Activated CD8-positive, alpha-beta memory T cell treated with anti-CD3 and anti-CD28 coated beads for 36 hours (primary cell): Measurements from ENCODE around the gene CACNA2D1. TPM values are rescaled to one million over a fixed set of nuclear protein-coding genes. Genes with fewer than 3 reads are reported as not detected.
"Not testable (repeated sequence)": the region's sequence is repeated elsewhere in the genome, so short reads cannot be mapped to it uniquely, and the experiment has no call there.

Experiments
- CTCF ChIA-PET: fragments of 350-600 bp; sonication (Branson Sonifier 250); formaldehyde crosslinking; loops from one replicate; lab custom pipeline; 2021; ENCODE audit warnings: antibody characterized with exemption; lab: Charles Lee
- POLR2A ChIA-PET: fragments of 350-600 bp; sonication (Branson Sonifier 250); formaldehyde crosslinking; loops from one replicate; lab custom pipeline; 2021; ENCODE audit warnings: antibody characterized with exemption; lab: Charles Lee
- total RNA-seq, 2 experiments: library from RNA; stranded (reverse); gene quantifications; one replicate each; pipeline ENCODE4 v1.2.3, GENCODE V29; 2021

Gene CACNA2D1
- total RNA-seq, 2 experiments from 2014 or later: not detected

DNA sequence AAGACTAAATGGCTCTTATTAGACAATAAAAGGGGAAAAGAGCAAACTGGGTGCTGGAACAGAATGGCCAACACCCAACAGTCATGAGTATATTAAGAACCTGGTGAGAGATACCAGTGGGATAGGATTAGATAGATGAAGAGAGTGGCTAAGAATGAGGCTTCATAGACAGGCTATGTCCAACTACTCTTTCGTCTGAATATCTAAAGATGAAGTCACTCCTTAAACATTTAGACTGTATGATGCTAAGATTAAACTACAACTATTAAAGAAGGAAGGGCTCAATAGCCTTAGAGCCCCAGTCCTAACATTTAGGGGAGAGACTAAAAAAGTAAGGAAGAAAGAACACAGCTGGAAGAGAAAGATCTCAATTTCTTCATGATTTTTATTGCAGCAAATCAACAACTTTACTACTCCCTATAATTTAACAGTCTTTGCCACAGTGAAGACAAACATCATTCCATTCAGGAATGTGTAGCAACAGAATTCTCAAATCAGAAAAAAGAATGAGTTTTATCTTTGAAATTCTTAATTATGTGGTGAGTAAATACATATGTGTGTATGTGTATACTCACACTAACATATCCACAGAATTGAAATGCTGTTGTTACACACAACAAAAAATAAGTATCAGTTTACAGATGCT is 45.6 kb downstream of the CACNA2D1 start:
- ChIA-PET POLR2A (no interaction called here), CTCF (no interaction called here)

- ChIA-PET CTCF (no interaction called here), POLR2A (no interaction called here)
Observed at GRCh38 chr7:82396343-82396742, 47.2 kb downstream of the CACNA2D1 start.

- POLR2A ChIA-PET: no interaction called here
Observed at GRCh38 chr7:82395147-82395546, 48.4 kb downstream of the CACNA2D1 start.

GRCh38 chr7:82393840-82394220 is 49.7 kb downstream of the CACNA2D1 start:
- POLR2A ChIA-PET: no interaction called here

More at GRCh38 chr7:82395147-82395546, 48.4 kb downstream of the CACNA2D1 start:
- CTCF ChIA-PET: no interaction called here

GRCh38 chr7:82393076-82393839 is 50.3 kb downstream of the CACNA2D1 start:
- CTCF ChIA-PET: no interaction called here
- POLR2A ChIA-PET: no interaction called here

More at GRCh38 chr7:82393840-82394220, 49.7 kb downstream of the CACNA2D1 start:
- CTCF ChIA-PET: no interaction called here

GRCh38 chr7:82390936-82391335 is 52.6 kb downstream of the CACNA2D1 start:
- ChIA-PET CTCF (no interaction called here), POLR2A (no interaction called here)

DNA sequence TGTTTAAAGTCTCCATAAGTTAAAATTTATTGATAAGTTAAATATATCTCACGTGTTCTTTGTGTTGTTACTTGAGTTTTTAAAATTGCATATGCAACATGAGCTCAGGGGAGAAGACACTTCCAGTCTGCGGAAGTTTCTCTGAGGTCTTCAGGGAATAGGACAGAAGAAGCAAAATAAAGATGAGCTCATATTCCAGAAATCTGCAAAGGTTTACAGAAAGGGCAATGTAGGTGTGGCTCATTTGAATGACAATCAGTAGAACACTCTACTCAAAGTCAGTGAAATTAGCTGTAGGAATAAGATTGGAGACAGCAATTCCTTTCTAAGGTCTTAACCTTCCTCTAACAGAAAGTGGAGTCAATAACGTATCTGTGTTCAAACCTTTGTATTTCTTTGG is 53.7 kb downstream of the CACNA2D1 start:
- POLR2A ChIA-PET: no interaction called here
- CTCF ChIA-PET: no interaction called here

DNA sequence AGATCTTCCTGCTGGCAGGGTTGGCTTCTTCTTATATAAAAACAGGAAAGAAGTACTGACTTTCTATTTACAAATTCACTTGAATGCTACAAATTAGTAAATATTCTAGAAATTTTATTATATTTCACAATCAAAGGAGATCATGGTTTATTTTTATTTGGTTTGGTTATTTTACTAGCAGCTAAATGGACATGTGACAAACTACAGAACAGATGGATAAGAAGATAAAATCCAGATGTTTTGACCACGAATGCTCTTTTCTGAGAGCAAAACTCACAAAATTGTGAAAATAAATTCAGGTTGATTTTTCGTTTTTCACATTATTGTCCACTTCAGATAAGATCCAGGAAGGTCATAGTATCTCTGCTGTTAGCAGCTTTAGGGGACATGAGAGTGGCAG is 55.4 kb downstream of the CACNA2D1 start:
- POLR2A ChIA-PET: no interaction called here
- CTCF ChIA-PET: interaction anchor here (0.6 kb wide), 1 partner anchor 277 kb away, joined by 5 read pairs; no protein-coding TSS in a partner anchor

DNA sequence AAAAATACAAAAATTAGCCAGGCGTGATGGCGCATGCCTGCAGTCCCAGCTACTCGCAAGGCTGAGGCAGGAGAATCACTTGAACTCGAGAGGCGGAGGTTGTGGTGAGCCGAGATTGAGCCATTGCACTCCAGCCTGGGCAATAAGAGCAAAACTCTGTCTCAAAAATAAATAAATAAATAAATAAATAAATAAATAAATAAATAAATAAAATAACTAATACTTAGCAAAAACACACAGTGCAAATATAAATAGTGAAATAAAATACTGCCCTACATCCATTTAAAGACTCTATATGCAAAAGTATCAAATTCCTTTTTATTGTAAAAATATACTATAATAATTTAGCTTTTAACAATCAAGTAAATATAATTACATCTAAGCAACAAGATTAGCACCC is 57.0 kb downstream of the CACNA2D1 start:
- POLR2A ChIA-PET, CTCF ChIA-PET: not testable (repeated sequence)

DNA sequence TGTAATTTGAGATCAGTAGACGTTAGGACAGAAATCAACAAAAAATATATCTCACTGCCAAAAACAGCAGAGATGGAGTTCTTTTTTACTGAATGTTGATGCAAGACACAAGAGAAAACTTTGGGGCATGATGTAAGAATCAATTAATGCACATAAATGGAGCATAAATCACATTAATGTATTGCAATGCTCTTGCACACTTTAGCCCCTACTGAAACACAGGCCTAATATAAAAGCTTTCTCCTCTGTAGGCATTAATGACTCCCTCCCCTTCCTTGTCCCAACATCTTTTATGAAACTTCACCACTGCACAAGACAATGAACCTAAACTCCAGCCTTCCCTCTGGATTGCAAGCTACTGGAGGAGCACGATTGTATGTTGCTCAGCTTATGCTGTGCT is 58.8 kb downstream of the CACNA2D1 start:
- POLR2A ChIA-PET: no interaction called here
- CTCF ChIA-PET: no interaction called here

- CTCF ChIA-PET: no interaction called here
- POLR2A ChIA-PET: no interaction called here
Observed at GRCh38 chr7:82384051-82384464, 59.5 kb downstream of the CACNA2D1 start.

- ChIA-PET CTCF (no interaction called here), POLR2A (no interaction called here)
Observed at GRCh38 chr7:82382276-82382675, 61.3 kb downstream of the CACNA2D1 start.

DNA sequence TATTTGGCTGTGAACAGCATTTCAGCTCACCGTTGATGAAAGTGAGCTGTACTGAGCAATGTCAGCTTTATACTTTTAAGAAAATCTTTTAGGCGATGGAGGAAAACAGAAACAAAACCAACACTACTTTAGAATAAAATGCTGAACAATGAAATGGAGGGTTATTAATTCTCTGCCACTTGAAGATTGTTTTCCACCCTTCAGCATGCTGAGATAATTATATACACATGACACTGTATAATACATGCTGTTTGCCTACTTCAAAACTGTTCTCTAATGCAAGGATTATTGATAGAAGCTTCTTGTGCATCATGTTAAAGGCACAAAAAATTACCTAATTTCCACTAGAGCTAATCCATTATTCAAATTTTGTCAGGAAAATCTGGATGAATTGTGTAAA is 66.8 kb downstream of the CACNA2D1 start:
- POLR2A ChIA-PET: no interaction called here

GRCh38 chr7:82375713-82376112 is 67.9 kb downstream of the CACNA2D1 start:
- CTCF ChIA-PET: no interaction called here
- POLR2A ChIA-PET: no interaction called here

More for the DNA sequence above, 66.8 kb downstream of the CACNA2D1 start:
- CTCF ChIA-PET: no interaction called here

GRCh38 chr7:82375129-82375528 is 68.4 kb downstream of the CACNA2D1 start:
- POLR2A ChIA-PET: no interaction called here
- CTCF ChIA-PET: no interaction called here

- POLR2A ChIA-PET: no interaction called here
- CTCF ChIA-PET: no interaction called here
Observed at GRCh38 chr7:82373926-82374635, 69.5 kb downstream of the CACNA2D1 start.

DNA sequence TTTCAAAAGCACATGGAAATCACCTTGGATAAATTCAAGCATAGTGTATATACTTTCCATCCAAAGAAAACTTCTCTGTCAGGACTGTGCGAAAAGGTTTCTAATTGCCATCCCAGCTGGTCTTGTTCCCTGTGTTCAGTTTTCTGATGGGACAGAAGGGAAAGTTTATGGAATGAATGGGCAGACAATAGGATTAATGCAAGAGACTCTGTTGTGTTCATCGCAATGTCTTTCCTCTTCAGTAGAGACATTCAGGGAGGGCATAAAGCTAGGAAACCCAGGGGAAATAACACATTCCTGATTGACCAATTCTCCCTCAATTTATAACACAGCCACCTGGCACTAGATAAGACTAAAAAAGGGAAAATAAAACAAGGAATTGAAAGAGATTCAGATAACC is 78.9 kb downstream of the CACNA2D1 start:
- POLR2A ChIA-PET: no interaction called here

GRCh38 chr7:82364048-82364447 is 79.5 kb downstream of the CACNA2D1 start:
- CTCF ChIA-PET: no interaction called here
- POLR2A ChIA-PET: no interaction called here

More for the DNA sequence above, 78.9 kb downstream of the CACNA2D1 start:
- CTCF ChIA-PET: no interaction called here

GRCh38 chr7:82362129-82362706 is 81.4 kb downstream of the CACNA2D1 start:
- ChIA-PET CTCF (no interaction called here), POLR2A (no interaction called here)
